Stimulated activated CD8-positive, alpha-beta memory T cell treated with anti-CD3 and anti-CD28 coated beads, Interleukin-2, amount 100 ng/mL, for 1 hour (primary cell): ENCODE measurements around the gene SGTA.
"Not testable (repeated sequence)": the region's sequence is repeated elsewhere in the genome, so short reads cannot be mapped to it uniquely, and the experiment has no call there.

Source experiments
- DNase-seq, 2 donors: peaks; one replicate each; pipeline ENCODE4 v3.0.0-alpha.2; 2020; ENCODE audit warnings: low read depth in 2 of 2

SGTA gene

GRCh38 chr19:2782936-2783780, at the start of gene SGTA:
TSS of gene SGTA (minus strand) at chr19:2783273. CDS start at chr19:2769068, 14,205 bp downstream.
- DNase-seq: peak; percentile 91 to 95

DNA sequence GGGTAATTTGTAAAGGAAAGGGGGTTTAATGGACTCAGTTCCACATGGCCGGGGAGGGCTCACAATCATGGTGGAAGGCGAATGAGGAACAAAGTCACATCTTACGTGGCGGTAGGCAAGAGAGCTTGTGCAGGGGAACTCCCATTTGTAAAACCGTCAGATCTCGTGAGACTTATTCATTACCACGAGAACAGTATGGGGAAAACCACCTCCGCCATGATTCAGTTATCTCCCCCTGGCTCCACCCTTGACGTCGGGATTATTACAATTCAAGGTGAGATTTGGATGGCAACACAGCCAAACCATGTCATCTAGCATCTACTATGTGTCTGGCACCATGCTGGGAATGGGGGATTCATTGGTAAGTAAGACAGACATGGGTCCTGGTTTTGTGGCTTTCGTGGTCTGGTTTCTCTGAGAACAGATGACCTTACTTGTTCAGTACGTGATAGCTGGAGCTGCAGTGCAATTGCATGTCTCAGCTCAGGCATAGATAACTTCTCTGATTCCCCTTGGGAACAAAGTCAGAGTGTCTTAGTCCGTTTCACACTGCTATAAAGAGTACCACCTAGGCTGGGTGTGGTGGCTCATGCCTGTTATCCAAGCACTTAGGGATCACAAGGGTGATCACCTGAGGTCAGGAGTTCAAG, 44.9 kb upstream of the SGTA start:
- DNase-seq: no peak

- no peak for DNase-seq
These were observed 43.9 kb upstream of the SGTA start for GRCh38 chr19:2827022-2827421.

- DNase-seq: no peak
These were observed 41.1 kb upstream of the SGTA start for GRCh38 chr19:2824129-2824528.

DNA sequence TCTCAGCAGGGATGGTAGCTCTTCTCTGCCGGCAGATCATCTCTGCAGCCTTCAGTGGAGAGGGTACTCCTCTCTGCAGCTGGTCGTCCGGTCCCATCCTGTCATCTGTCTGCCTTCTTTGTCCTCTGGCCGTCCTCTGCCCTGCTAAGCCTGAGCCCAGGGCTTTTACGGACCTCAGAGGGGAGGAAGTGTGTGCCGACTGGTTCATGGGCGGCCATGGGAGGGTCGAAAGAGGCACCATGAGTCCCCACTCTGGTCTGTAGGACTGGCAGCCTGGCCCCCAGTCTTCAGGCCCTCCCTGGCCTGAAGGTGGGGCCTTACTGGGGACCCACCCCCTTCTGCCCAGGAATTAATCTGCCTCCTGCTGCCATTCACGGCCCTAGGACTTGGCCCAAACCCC, 40.6 kb upstream of the SGTA start:
- DNase-seq: no peak

GRCh38 chr19:2822846-2823245, 39.8 kb upstream of the SGTA start:
- DNase-seq: no peak

DNA sequence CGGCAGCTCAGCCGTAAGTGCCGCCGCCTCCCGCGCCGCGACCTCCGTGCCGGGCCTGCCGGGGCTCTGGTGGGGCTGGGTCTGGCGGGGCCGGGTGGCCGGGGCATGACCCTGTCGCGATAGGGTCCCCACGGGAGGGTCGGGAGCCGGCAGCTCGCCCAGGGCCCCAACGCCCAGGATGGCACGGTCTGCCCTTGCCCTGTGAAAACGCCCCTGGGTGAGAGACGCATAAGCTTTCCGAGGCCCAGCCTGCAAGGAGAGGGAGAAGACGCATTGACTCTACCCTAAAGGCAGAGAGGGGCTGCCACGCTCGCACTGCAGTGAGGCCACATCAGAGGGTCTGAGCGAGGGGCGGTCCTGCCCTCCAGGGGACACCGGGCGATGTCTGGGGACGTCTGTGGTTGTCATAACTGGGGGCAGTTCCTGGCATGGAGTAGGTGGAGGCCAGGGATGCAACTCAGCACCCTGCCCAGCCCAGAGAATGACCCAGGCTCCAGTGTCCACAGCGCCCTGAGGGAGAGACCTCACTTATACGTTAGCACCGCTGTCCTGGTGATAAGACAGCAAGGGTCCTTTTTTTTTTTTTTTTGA, 37.1 kb upstream of the SGTA start:
- DNase-seq: no peak

DNA sequence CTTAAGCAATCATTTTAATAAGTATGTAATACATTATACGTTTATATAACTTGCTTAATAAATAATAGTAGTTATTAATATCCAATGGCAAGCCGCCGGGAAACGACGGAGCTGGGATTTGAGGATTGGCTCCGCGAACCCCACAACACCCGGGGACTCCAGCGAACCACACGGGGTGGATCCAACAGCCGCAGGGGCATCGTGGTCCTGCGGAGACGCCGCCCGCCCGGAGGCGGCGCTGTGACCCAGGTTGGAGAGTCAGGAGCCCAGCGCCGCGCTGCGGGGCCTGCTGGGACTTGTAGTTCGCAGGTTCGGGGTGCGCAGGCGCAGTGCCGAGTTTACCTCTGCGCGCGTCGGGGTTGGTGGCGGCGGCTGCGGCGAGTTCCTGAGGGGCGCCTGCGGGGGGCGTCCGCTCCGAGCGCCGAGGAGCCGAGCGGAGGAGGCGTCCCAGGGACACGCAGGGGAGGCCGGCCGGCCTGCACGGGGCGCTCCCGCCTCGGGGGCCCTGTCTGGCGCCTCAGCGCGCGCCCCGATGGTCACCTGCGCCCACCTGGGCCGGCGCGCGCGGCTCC, 36.6 kb upstream of the SGTA start, which contains the start of gene ZNF554:
ZNF554 (plus strand) TSS at position 329 of the 572 bp plus-strand sequence; CDS start at position 533, 204 bp downstream.
- DNase-seq: peak; percentile 97 to 98

- not testable (repeated sequence) for DNase-seq
These were observed 34.3 kb upstream of the SGTA start for GRCh38 chr19:2817237-2817829.

GRCh38 chr19:2816641-2817040, 33.6 kb upstream of the SGTA start:
- no peak for DNase-seq

GRCh38 chr19:2815923-2816322, 32.9 kb upstream of the SGTA start:
- DNase-seq: no peak

GRCh38 chr19:2815191-2815614, 32.1 kb upstream of the SGTA start:
- DNase-seq: no peak

GRCh38 chr19:2814426-2814825, 31.4 kb upstream of the SGTA start:
- DNase-seq: no peak

DNA sequence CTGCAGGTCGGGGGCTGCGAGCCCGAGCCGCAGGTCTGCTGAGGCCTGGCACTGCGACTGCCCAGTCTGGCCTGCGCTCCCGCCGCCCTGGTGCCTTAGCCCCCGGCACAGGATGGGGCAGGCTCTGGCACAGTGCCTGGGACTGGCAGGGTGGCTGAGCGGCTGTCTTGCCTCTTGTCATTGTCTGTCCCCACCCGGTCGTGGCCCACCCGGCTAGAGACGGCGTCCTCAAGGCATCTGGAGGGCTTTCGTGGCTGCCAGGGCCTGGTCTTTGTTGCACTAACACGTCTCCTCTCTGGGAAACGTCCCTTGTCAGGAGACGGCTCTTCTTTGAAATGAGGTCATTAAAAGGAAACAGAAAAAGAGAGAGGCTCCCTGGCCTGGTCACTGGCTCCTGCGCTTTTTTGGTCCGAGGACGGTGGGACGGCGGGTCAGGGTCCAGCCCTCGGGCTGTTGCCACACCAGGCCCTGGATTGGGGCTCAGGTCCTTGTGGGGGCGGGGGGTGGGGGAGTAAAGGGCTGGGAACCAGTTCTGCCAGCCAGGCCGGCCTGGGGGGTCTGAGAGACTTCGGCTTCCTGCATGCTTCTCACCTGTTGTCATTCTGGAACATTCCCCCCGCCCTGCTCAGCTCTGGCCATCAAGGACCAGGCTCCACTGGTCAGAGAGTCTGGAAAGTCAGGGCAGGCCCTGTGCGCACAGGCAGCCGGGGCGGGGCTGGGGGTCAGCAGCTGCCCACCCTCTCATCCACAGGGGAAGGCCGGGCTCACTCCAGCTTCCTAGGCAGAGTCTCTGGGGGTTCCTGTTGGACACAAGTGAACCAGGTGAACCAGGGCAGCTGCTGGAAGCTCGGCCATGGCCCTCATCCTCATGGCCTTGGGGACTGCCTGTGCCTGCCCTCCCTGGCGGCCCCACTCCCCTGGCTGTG, 30.4 kb upstream of the SGTA start:
- no peak for DNase-seq

DNA sequence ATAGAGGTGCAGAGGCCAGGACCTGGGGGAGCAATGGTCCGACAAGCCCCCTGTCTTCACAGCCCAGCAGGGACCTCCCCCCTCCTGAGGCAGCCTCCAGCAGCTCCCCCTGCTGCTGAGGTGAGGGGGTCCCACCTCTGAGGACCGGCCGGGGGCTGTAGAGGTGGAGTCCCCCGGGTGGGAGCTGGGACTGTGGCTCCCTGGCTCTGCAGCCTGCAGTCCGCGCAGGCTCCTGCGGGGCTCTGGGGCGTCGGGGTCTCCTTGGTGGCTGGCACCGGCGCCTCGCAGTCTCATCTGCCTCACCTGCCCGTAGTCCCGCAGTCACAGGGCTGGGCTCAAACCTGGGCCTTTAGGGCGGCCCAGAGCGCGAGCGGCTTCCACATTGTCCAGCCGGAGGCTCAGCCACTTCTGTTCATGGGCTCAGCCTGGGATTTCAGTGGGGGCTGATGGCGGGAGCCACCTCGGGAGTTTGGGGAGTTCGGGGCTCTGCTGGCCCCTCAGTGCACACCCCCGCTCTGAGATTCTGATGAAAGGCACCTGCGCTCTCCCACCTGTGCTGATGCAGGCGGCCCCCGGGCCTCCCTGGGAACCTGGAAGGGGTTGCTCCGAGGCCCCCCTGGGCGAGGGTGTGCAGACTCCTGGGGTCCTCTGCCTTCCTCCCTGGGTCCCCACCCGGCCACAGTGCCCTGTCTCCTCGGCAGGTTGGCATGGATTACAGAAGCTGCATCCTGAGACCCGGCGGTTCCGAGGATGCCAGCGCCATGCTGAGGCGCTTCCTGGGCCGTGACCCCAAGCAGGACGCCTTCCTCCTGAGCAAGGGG, 29.6 kb upstream of the SGTA start:
- no peak for DNase-seq

- DNase-seq: no peak
These were observed 28.8 kb upstream of the SGTA start for GRCh38 chr19:2811735-2812413.

DNA sequence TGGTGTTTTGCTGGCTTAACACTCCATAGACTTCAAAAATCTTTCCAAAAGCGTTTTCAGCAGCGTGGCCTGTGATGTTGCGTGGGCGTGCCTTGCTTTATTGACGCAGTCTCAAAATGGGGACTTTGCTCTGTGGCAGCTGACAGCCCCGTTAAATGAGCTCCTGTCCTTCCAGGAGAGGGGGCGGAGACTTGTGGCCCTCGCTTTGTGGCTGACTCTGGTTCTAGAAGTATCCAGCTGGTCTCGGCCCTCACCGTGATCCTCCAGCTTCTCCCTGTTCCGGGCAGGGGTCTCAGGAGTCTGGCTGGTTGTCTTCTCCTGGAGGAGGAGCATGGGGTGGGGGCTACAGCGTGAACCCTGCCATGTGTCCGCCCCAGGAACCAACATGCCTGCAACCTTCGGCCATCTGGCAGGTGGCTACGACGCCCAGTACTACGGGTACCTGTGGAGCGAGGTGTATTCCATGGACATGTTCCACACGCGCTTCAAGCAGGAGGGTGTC, 28.2 kb upstream of the SGTA start:
- DNase-seq: no peak

- DNase-seq: no peak
These were observed 27.3 kb upstream of the SGTA start for GRCh38 chr19:2810141-2811091.
